ENCODE measurements around the gene EPB41L4B. TPM values are rescaled to one million over a fixed set of nuclear protein-coding genes. Genes with fewer than 3 reads are reported as not detected.

The EPB41L4B gene
- total RNA-seq, 1 experiment from 2014 or later = 20.2 TPM

DNA sequence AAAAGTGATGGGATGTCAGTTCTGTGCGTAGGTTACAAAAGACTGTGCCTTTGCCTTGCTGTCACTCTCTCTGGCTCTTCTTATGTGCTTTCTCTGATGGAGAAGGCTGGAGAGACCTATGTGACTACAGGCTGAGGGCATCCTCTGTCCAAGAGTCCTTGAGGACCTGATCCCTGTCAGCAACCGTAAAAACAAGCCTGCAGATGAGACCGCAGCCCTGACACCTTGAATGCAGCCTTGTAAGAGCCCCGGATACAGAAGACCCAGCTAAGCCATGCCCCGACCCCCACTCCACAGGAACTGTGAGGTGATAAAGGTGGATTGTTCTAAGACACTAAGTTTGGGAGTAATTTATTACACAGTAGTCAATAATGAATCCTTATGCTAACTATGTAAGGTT is 121.2 kb downstream of the EPB41L4B start:
- H3K36me3 Mint-ChIP-seq (ENCODE audit: insufficient read depth, unreplicated experiment) = no peaks in the 10 kb centered on the region
- no peak for DNase-seq (ENCODE audit: unreplicated experiment)
- TF ChIP-seq CTCF (IDR thresholded peaks at IDR 0.05; ENCODE audit: unreplicated experiment) = no peak
- no peaks in the 10 kb centered on the region for H3K4me1 Mint-ChIP-seq (ENCODE audit: insufficient read depth, unreplicated experiment)
- ChIA-PET POLR2A (no interaction called here), CTCF (no interaction called here)
- no TSS peak for BruUV-seq (replicated peaks)
- intact Hi-C loops (cut with micrococcal nuclease) = loop anchor here (5.0 kb wide), 1 partner anchor 33 kb away; no protein-coding TSS in a partner anchor
- H3K27ac Mint-ChIP-seq (ENCODE audit: low read depth, unreplicated experiment) = no peak overlapping the region
- H3K27me3 Mint-ChIP-seq (ENCODE audit: insufficient read depth, unreplicated experiment) = no peaks in the 10 kb centered on the region
- no peak overlapping the region for H3K4me3 Mint-ChIP-seq (ENCODE audit: unreplicated experiment)
- H3K9me3 Mint-ChIP-seq (ENCODE audit: unreplicated experiment) = no peaks in the 10 kb centered on the region

- BruUV-seq (replicated peaks) = no TSS peak
- CTCF ChIA-PET = interaction anchor here (1.3 to 4.4 kb wide), 2 partner anchors 11 to 15 kb away, joined by 3 to 31 read pairs; no protein-coding TSS in a partner anchor
- Mint-ChIP-seq H3K36me3 (ENCODE audit: insufficient read depth, unreplicated experiment) (no peaks in the 10 kb centered on the region), H3K27ac (ENCODE audit: low read depth, unreplicated experiment) (no peak overlapping the region), H3K27me3 (ENCODE audit: insufficient read depth, unreplicated experiment) (no peaks in the 10 kb centered on the region), H3K4me1 (ENCODE audit: insufficient read depth, unreplicated experiment) (no peaks in the 10 kb centered on the region), H3K4me3 (ENCODE audit: unreplicated experiment) (no peak overlapping the region), H3K9me3 (ENCODE audit: unreplicated experiment) (no peaks in the 10 kb centered on the region)
- POLR2A ChIA-PET = interaction anchor here (0.5 to 1.0 kb wide), 2 partner anchors 32 to 79 kb away, joined by 3 to 4 read pairs; partner anchors contain the start of gene TMEM245
- intact Hi-C loops (cut with micrococcal nuclease) = loop anchor here (5.0 kb wide), 1 partner anchor 33 kb away; no protein-coding TSS in a partner anchor
- TF ChIP-seq CTCF (IDR thresholded peaks at IDR 0.05; ENCODE audit: unreplicated experiment) = no peak
- DNase-seq (ENCODE audit: unreplicated experiment) = peak; percentile 13
Observed at GRCh38 chr9:109198736-109199382, 122.0 kb downstream of the EPB41L4B start.

DNA sequence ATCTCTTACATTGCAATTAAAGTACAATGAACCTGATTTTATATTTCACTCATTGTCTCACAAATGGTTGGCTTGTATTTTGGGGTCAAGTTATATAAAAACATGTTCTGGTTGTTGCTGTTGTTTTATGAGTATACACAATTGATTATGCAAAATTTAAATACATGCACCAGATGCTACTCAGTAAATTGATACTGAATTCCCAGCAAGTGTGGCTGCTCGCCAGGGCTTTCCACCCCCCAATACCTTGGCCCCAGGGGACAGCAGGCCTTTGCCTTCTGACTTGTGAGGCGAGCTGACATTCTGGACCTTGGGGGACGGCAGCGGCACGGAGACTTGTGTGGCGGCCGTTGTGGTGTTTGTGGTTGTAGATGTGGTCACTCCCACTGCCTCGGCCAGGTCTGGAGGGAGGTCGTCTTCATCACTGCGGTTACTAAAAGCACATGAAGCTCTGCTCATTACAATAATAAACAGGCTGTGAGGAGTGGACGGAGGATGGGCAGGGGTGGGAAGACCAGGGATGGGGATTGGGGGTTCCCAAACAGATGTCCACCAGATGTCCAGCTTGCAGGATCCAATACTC is 126.8 kb downstream of the EPB41L4B start:
- H3K27ac Mint-ChIP-seq (ENCODE audit: low read depth, unreplicated experiment) = no peak overlapping the region
- no peaks in the 10 kb centered on the region for H3K36me3 Mint-ChIP-seq (ENCODE audit: insufficient read depth, unreplicated experiment)
- ChIA-PET CTCF (interaction anchor here (1.2 to 3.3 kb wide), 2 partner anchors 11 to 32 kb away, joined by 6 to 20 read pairs; no protein-coding TSS in a partner anchor), POLR2A (no interaction called here)
- H3K4me1 Mint-ChIP-seq (ENCODE audit: insufficient read depth, unreplicated experiment) = no peaks in the 10 kb centered on the region
- DNase-seq (ENCODE audit: unreplicated experiment) = no peak
- no peaks in the 10 kb centered on the region for H3K9me3 Mint-ChIP-seq (ENCODE audit: unreplicated experiment)
- TF ChIP-seq CTCF (IDR thresholded peaks at IDR 0.05; ENCODE audit: unreplicated experiment) = no peak
- intact Hi-C loops (cut with micrococcal nuclease) = no loop called here
- BruUV-seq (replicated peaks) = no TSS peak
- no peak overlapping the region for H3K4me3 Mint-ChIP-seq (ENCODE audit: unreplicated experiment)
- no peaks in the 10 kb centered on the region for H3K27me3 Mint-ChIP-seq (ENCODE audit: insufficient read depth, unreplicated experiment)

- BruUV-seq (replicated peaks) = no TSS peak
- no peaks in the 10 kb centered on the region for H3K36me3 Mint-ChIP-seq (ENCODE audit: insufficient read depth, unreplicated experiment)
Observed at GRCh38 chr9:109192732-109193361, 128.0 kb downstream of the EPB41L4B start.

More at GRCh38 chr9:109192732-109193361, 128.0 kb downstream of the EPB41L4B start:
- TF ChIP-seq CTCF (IDR thresholded peaks at IDR 0.05; ENCODE audit: unreplicated experiment) = peak; percentile 46
- DNase-seq (ENCODE audit: unreplicated experiment) = peak; percentile 63
- H3K27me3 Mint-ChIP-seq (ENCODE audit: insufficient read depth, unreplicated experiment) = no peaks in the 10 kb centered on the region
- CTCF ChIA-PET = interaction anchor here (0.6 to 3.3 kb wide), 4 partner anchors 9 to 1794 kb away, joined by 3 to 20 read pairs (median 4); no protein-coding TSS in a partner anchor
- no peaks in the 10 kb centered on the region for H3K9me3 Mint-ChIP-seq (ENCODE audit: unreplicated experiment)
- intact Hi-C loops (cut with micrococcal nuclease) = loop anchor here (1.0 kb wide), 1 partner anchor 128 kb away; the partner anchor contains the start of gene EPB41L4B
- no peak overlapping the region for H3K27ac Mint-ChIP-seq (ENCODE audit: low read depth, unreplicated experiment)
- no peaks in the 10 kb centered on the region for H3K4me1 Mint-ChIP-seq (ENCODE audit: insufficient read depth, unreplicated experiment)
- no peak overlapping the region for H3K4me3 Mint-ChIP-seq (ENCODE audit: unreplicated experiment)
- POLR2A ChIA-PET = interaction anchor here (1.4 kb wide), 1 partner anchor 126 kb away, joined by 3 read pairs; no protein-coding TSS in a partner anchor

Measured in MCF 10A (cell line).